Lung (tissue), 12 donors: ENCODE measurements around the gene TOB1. TPM values are rescaled to one million over a fixed set of nuclear protein-coding genes. Genes with fewer than 3 reads are reported as not detected.

Experiments
- ATAC-seq: fragments of 200-7000 bp; cut with Tn5 transposase; one replicate; pipeline ENCODE4 v1.9.1; 2020; ENCODE audit warnings: moderate number of reproducible peaks; ENCODE audit not compliant: insufficient read depth, low FRiP score
- DNase-seq, 3 donors: peaks; one replicate each; pipeline ENCODE4 v3.0.0-alpha.2; 2013 to 2017
- H3K27ac ChIP-seq, 2 donors: one replicate each; pipeline ENCODE4 v1.5.1; 2013; ENCODE audit warnings: mild to moderate bottlenecking in 2 of 2, moderate library complexity in 2 of 2, control low read depth in 1 of 2, inconsistent platforms in 1 of 2, low read depth in 1 of 2, low read length in 1 of 2
- H3K27me3 ChIP-seq, 3 donors: one replicate each; pipeline ENCODE4 v1.5.1; 2013; ENCODE audit warnings: low read length in 2 of 3; ENCODE audit not compliant: control insufficient read depth in 3 of 3, insufficient read depth in 3 of 3
- H3K36me3 ChIP-seq, 4 donors: one replicate each; pipeline ENCODE4 v1.5.1; 2013; ENCODE audit warnings: low read length in 4 of 4, mild to moderate bottlenecking in 1 of 4, moderate library complexity in 1 of 4; ENCODE audit not compliant: control insufficient read depth in 4 of 4, insufficient read depth in 4 of 4
- H3K4me1 ChIP-seq, 5 donors: one replicate each; pipeline ENCODE4 v1.5.1; 2013; ENCODE audit warnings: low read length in 5 of 5, mild to moderate bottlenecking in 2 of 5, moderate library complexity in 1 of 5; ENCODE audit not compliant: control insufficient read depth in 5 of 5, insufficient read depth in 5 of 5
- H3K4me3 ChIP-seq: one replicate; pipeline ENCODE4 v1.5.1; 2013; ENCODE audit warnings: mild to moderate bottlenecking, control low read depth, moderate library complexity
- H3K9ac ChIP-seq, 2 donors: one replicate each; pipeline ENCODE4 v1.5.1; 2013; ENCODE audit warnings: low read length in 2 of 2, control low read depth in 1 of 2; ENCODE audit not compliant: insufficient read depth in 1 of 2
- H3K9me3 ChIP-seq, 4 donors: one replicate each; pipeline ENCODE4 v1.5.1; 2013; ENCODE audit warnings: low read length in 3 of 4, mild to moderate bottlenecking in 1 of 4, moderate library complexity in 1 of 4; ENCODE audit not compliant: control insufficient read depth in 4 of 4, insufficient read depth in 3 of 4
- WGBS, 2 donors: extraction: QIAGEN DNeasy Blood & Tissue Kit; methylation state at CpG; one replicate each; pipeline ENCODE4 v1.1.7; 2013; 5-methylcytosine and 5-hydroxymethylcytosine counted together
- polyA plus RNA-seq, 2 donors: library from polyadenylated mRNA; stranded (reverse); fragments of 200-250 nt; gene quantifications; one replicate each; pipeline ENCODE4 v1.2.1, GENCODE V29; 2013
- total RNA-seq, 2 donors: library from RNA; depleted of rRNA in 1 of 2; stranded (reverse); fragments of >200 nt in 1 of 2; gene quantifications; one replicate each; pipeline ENCODE4 v1.2.1, GENCODE V29; 2014 to 2021
- TF ChIP-seq, protein P1 (sequence below): IDR thresholded peaks from 2 replicates; pipeline ENCODE4 v1.5.1; 2012; ENCODE audit warnings: mild to moderate bottlenecking; ENCODE audit errors: control extremely low read depth, extremely low read depth
- donor health status: control.
- donor health status: control.
- donor health status: Bipolar disorder and iron deficiency.
- donor health status: healthy.
- donor health status: DM: yes; HTN: yes; CAD: no.

The TOB1 gene
- total and polyA plus RNA-seq, 4 donors = 15.3 to 75.5 (median 29.5) TPM

GRCh38 chr17:50865060-50865867, 890 bp downstream of the TOB1 start:
- ATAC-seq = no peak
- TF ChIP-seq, protein P1, sequence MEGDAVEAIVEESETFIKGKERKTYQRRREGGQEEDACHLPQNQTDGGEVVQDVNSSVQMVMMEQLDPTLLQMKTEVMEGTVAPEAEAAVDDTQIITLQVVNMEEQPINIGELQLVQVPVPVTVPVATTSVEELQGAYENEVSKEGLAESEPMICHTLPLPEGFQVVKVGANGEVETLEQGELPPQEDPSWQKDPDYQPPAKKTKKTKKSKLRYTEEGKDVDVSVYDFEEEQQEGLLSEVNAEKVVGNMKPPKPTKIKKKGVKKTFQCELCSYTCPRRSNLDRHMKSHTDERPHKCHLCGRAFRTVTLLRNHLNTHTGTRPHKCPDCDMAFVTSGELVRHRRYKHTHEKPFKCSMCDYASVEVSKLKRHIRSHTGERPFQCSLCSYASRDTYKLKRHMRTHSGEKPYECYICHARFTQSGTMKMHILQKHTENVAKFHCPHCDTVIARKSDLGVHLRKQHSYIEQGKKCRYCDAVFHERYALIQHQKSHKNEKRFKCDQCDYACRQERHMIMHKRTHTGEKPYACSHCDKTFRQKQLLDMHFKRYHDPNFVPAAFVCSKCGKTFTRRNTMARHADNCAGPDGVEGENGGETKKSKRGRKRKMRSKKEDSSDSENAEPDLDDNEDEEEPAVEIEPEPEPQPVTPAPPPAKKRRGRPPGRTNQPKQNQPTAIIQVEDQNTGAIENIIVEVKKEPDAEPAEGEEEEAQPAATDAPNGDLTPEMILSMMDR = no peak
- peak overlapping the region; percentile 98 to 100 for H3K27ac ChIP-seq
- peak overlapping the region; percentile 92 for H3K4me3 ChIP-seq
- peaks cover 5 to 11% (median 6%) of the 10 kb centered on the region in 4 donors for H3K36me3 ChIP-seq
- 1% methylated on average over 32 to 50 of the region's 50 CpGs for WGBS, 2 donors
- H3K9ac ChIP-seq = peak overlapping the region; percentile 69 to 84
- peaks cover 0 to 19% (median 7%) of the 10 kb centered on the region in 5 donors for H3K4me1 ChIP-seq
- no peaks in the 10 kb centered on the region for H3K9me3 ChIP-seq
- DNase-seq = peak; percentile 55 to 66 (median 62)
- no peaks in the 10 kb centered on the region for H3K27me3 ChIP-seq

DNA sequence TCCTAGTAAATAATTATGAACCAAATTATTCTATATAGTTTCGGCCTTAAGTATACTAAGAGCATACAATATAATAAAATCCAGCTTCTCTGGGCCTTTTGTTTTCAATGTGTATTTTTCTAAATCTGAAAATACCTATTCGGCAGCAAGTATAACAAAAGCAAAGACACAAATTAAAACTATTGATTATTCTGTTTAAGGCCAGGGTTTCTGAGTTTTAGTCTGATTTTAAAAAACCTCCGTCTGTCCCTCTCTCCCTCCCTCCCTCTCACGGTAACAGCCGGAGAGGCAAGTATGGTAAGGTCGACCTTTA, 1.5 kb downstream of the TOB1 start:
- Histone ChIP-seq H3K36me3 (peaks cover 5 to 11% (median 6%) of the 10 kb centered on the region in 4 donors), H3K27ac (peak overlapping the region; percentile 98 to 100), H3K4me3 (peak overlapping the region; percentile 92), H3K4me1 (peaks cover 0 to 19% (median 7%) of the 10 kb centered on the region in 5 donors), H3K9ac (peak overlapping the region; percentile 69 to 84), H3K9me3 (no peaks in the 10 kb centered on the region), H3K27me3 (no peaks in the 10 kb centered on the region)
- no peak for ATAC-seq
- TF ChIP-seq, protein P1 = no peak
- DNase-seq = no peak
- WGBS, 2 donors = 14 to 19% methylated on average over 6 of the region's 6 CpGs

DNA sequence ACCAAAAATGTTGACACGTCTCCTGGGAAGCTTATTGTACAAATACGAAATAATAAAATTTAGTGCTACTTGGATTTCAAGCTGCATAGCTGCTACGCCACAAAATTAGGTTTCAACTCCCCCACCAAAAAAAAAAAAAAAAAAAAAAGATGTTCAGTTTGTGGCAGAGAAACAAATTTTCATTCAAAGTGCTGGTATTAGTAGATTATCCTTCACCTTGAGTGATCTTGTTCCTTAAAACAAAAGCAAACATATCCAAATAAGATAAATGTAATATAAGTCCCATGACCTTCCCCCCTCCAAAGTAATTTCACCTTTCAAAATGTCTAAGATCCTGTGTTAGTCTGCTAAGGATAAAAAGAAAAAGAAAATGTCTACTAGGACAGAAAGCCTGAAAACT, 2.2 kb downstream of the TOB1 start:
- Histone ChIP-seq H3K36me3 (peaks cover 5 to 11% (median 6%) of the 10 kb centered on the region in 4 donors), H3K4me3 (no peak overlapping the region), H3K9me3 (no peaks in the 10 kb centered on the region), H3K4me1 (peaks cover 0 to 19% (median 7%) of the 10 kb centered on the region in 5 donors), H3K27me3 (no peaks in the 10 kb centered on the region), H3K9ac (peak overlapping the region in 1 of 2 donors; percentile 84), H3K27ac (peak overlapping the region in 1 of 2 donors; percentile 48)
- no peak for ATAC-seq
- 69 to 89% methylated on average over 3 of the region's 3 CpGs for WGBS, 2 donors
- TF ChIP-seq, protein P1 = no peak
- DNase-seq = no peak
